GM19035 (cell line): ENCODE measurements around the gene RBMS3.

Experiments used
- ATAC-seq: cut with Tn5 transposase; IDR thresholded peaks from one replicate; pipeline ENCODE4 v1.9.1; 2021; ENCODE audit not compliant: unreplicated experiment

RBMS3 gene

GRCh38 chr3:29275309-29275708, 5.6 kb upstream of the RBMS3 start:
- ATAC-seq: no peak

- no peak for ATAC-seq
Observed at GRCh38 chr3:29277249-29277648, 3.6 kb upstream of the RBMS3 start.

GRCh38 chr3:29279286-29279685, 1.6 kb upstream of the RBMS3 start:
- ATAC-seq: no peak

GRCh38 chr3:29279806-29280205, 1.1 kb upstream of the RBMS3 start:
- no peak for ATAC-seq

- ATAC-seq: peak; percentile 15
Observed at GRCh38 chr3:29281094-29281343, 148 bp downstream of the RBMS3 start.

GRCh38 chr3:29281344-29282241, 722 bp downstream of the RBMS3 start:
- ATAC-seq: peak; percentile 61

- no peak for ATAC-seq
Observed at GRCh38 chr3:29282427-29283230, 1.8 kb downstream of the RBMS3 start.

- ATAC-seq: no peak
Observed at GRCh38 chr3:29283231-29284119, 2.6 kb downstream of the RBMS3 start.

GRCh38 chr3:29284497-29284896, 3.6 kb downstream of the RBMS3 start:
- no peak for ATAC-seq

- no peak for ATAC-seq
Observed at GRCh38 chr3:29285471-29286071, 4.7 kb downstream of the RBMS3 start.

- ATAC-seq: no peak
Observed at GRCh38 chr3:29286478-29287240, 5.8 kb downstream of the RBMS3 start.

GRCh38 chr3:29290596-29290995, 9.7 kb downstream of the RBMS3 start:
- ATAC-seq: no peak

- no peak for ATAC-seq
Observed at GRCh38 chr3:29291260-29291981, 10.6 kb downstream of the RBMS3 start.

- ATAC-seq: no peak
Observed at GRCh38 chr3:29291982-29292363, 11.1 kb downstream of the RBMS3 start.

- ATAC-seq: no peak
Observed at GRCh38 chr3:29293421-29293820, 12.6 kb downstream of the RBMS3 start.

- no peak for ATAC-seq
Observed at GRCh38 chr3:29297998-29298397, 17.1 kb downstream of the RBMS3 start.

- ATAC-seq: no peak
Observed at GRCh38 chr3:29301332-29302019, 20.6 kb downstream of the RBMS3 start.

- ATAC-seq: no peak
Observed at GRCh38 chr3:29302619-29303018, 21.7 kb downstream of the RBMS3 start.

GRCh38 chr3:29307295-29307694, 26.4 kb downstream of the RBMS3 start:
- ATAC-seq: no peak
